Measurements from ENCODE around the gene GREB1.

The GREB1 gene

DNA sequence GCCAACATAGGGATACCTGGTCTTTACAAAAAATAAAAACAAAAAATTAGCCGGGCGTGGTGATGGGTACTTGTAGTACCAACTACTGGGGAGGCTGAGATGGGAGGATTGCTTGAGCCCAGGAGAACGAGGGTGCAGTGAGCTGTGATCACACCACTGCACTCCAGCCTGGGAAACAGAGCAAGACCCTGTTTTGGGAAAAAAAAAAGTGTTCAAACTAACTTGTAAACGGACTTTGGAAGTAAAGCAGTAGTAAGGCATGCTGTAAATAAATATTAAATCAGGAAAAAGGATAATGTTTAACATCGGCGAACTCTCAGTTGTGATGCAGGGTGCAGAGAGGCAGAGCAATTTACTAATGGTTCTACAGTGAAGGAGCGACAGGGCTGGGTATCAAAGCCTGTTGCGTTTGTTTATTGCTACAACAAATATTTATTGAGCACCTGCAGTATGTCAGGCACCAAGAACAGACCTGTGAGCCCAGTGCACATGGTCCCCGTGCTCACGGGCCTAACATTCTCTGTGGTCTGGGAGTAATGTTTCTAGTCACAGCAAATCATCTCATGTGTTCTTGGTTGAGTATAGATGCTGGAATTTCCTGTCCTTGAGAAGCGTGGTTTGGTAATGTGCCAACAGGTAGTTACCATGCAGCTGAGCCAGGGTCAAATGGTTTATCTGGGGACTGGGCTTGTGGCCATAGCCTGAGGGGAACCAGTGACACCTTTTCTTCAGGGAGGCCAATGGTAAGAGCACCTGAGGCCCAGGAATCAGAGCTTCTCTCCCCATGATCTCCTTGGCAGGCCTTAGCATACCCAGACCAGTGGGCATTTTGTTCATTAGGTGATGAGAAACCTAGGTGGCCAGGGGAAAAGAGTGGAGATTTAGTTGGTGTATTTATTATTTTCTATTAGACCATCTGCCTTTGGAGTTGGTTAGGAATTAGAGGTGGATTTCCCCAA, 27.9 kb upstream of the GREB1 start:
- no peaks in the 10 kb centered on the region for H3K36me3 ChIP-seq
- peaks cover 9% of the 10 kb centered on the region for H3K27me3 ChIP-seq
- H3K27ac ChIP-seq = no peak overlapping the region
- H3K4me1 ChIP-seq (ENCODE audit: control insufficient read depth in 1 of 2, insufficient read depth in 1 of 2, low read depth in 1 of 2, low read length in 1 of 2) = no peaks in the 10 kb centered on the region
- no peak for TF ChIP-seq CTCF (IDR thresholded peaks at IDR 0.05)
- H3K4me3 ChIP-seq (ENCODE audit: low read depth in 1 of 2, low read length in 1 of 2) = no peak overlapping the region
- no peaks in the 10 kb centered on the region for H3K9me3 ChIP-seq

- Histone ChIP-seq H3K4me1 (ENCODE audit: control insufficient read depth in 1 of 2, insufficient read depth in 1 of 2, low read depth in 1 of 2, low read length in 1 of 2) (no peaks in the 10 kb centered on the region), H3K4me3 (ENCODE audit: low read depth in 1 of 2, low read length in 1 of 2) (no peak overlapping the region), H3K27ac (no peak overlapping the region), H3K36me3 (no peaks in the 10 kb centered on the region), H3K9me3 (no peaks in the 10 kb centered on the region), H3K27me3 (peaks cover 3% of the 10 kb centered on the region)
- TF ChIP-seq CTCF (IDR thresholded peaks at IDR 0.05) = no peak
Observed at GRCh38 chr2:11506611-11506969, 27.3 kb upstream of the GREB1 start.

DNA sequence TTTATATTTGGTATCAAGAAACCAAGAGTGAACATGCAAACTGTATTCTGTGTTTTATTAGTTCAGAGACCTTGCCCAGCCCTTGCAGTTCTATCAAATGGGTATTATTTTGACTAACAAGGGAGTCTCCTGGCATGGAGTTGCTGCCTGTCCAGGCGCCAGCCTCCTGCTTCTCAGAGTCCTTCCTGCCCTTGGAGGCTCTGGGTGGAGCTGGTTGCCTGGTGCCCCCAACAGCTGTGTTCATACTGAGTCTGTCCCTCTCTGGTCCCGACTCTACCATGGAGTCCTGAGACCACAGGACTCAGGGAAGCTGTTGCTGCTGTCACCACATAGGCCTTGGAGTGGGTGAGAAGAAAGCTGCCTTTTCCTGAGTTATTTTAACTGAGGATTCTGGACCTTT, 26.3 kb upstream of the GREB1 start:
- no peak for TF ChIP-seq CTCF (IDR thresholded peaks at IDR 0.05)
- no peak overlapping the region for H3K27ac ChIP-seq

DNA sequence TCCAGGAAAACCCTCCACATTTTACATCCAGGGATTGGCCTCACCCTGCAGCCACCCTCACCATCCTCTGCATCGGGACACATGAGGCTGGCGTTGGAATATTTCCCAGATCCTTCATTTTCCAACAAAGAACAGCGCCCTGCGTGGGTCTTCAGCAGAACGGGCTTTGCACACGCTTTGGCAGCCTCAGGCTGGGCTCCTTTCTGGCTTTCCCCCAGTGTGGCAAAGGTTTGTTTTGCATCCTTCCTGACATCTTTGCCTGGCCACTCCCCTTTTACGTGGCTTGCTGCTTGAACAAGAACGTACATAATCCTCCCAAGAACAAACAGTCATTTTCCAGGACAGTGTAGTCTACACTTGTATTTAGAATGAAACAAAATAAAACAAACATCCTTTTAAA, 25.6 kb upstream of the GREB1 start:
- Histone ChIP-seq H3K4me3 (ENCODE audit: low read depth in 1 of 2, low read length in 1 of 2) (no peak overlapping the region), H3K4me1 (ENCODE audit: control insufficient read depth in 1 of 2, insufficient read depth in 1 of 2, low read depth in 1 of 2, low read length in 1 of 2) (no peaks in the 10 kb centered on the region), H3K9me3 (no peaks in the 10 kb centered on the region), H3K36me3 (no peaks in the 10 kb centered on the region), H3K27me3 (peaks cover 10% of the 10 kb centered on the region), H3K27ac (no peak overlapping the region)
- TF ChIP-seq CTCF (IDR thresholded peaks at IDR 0.05) = no peak

More for the DNA sequence above, 26.3 kb upstream of the GREB1 start:
- Histone ChIP-seq H3K4me1 (ENCODE audit: control insufficient read depth in 1 of 2, insufficient read depth in 1 of 2, low read depth in 1 of 2, low read length in 1 of 2) (no peaks in the 10 kb centered on the region), H3K9me3 (no peaks in the 10 kb centered on the region), H3K36me3 (no peaks in the 10 kb centered on the region), H3K4me3 (ENCODE audit: low read depth in 1 of 2, low read length in 1 of 2) (no peak overlapping the region), H3K27me3 (peaks cover 8% of the 10 kb centered on the region)

- Histone ChIP-seq H3K27me3 (peaks cover 15% of the 10 kb centered on the region), H3K4me3 (ENCODE audit: low read depth in 1 of 2, low read length in 1 of 2) (no peak overlapping the region), H3K27ac (no peak overlapping the region), H3K36me3 (no peaks in the 10 kb centered on the region), H3K9me3 (no peaks in the 10 kb centered on the region), H3K4me1 (ENCODE audit: control insufficient read depth in 1 of 2, insufficient read depth in 1 of 2, low read depth in 1 of 2, low read length in 1 of 2) (no peaks in the 10 kb centered on the region)
- no peak for TF ChIP-seq CTCF (IDR thresholded peaks at IDR 0.05)
Observed at GRCh38 chr2:11509657-11510360, 24.0 kb upstream of the GREB1 start.
